ENCODE results near the gene SRCAP.
"Not testable (repeated sequence)": the region's sequence is repeated elsewhere in the genome, so short reads cannot be mapped to it uniquely, and the experiment has no call there.

SRCAP gene

GRCh38 chr16:30699615-30700099 lies 686 bp downstream of the SRCAP start:
- no peak for DNase-seq (ENCODE audit: low spot score)

- no peak for DNase-seq (ENCODE audit: low spot score)
Measured at GRCh38 chr16:30700491-30700890, 1.5 kb downstream of the SRCAP start.

- DNase-seq (ENCODE audit: low spot score), result no peak
Measured at GRCh38 chr16:30700971-30701370, 2.0 kb downstream of the SRCAP start.

GRCh38 chr16:30703071-30703470 lies 4.1 kb downstream of the SRCAP start:
- not testable (repeated sequence) for DNase-seq (ENCODE audit: low spot score)

- no peak for DNase-seq (ENCODE audit: low spot score)
Measured at GRCh38 chr16:30703971-30704370, 5.0 kb downstream of the SRCAP start.

- no peak for DNase-seq (ENCODE audit: low spot score)
Measured at GRCh38 chr16:30706046-30706445, 7.1 kb downstream of the SRCAP start.

GRCh38 chr16:30710971-30711370 lies 12.0 kb downstream of the SRCAP start:
- DNase-seq (ENCODE audit: low spot score), result no peak

- DNase-seq (ENCODE audit: low spot score), result no peak
Measured at GRCh38 chr16:30711712-30712111, 12.7 kb downstream of the SRCAP start.

GRCh38 chr16:30715750-30716445 lies 16.9 kb downstream of the SRCAP start:
- peak; percentile 70 for DNase-seq (ENCODE audit: low spot score)

- no peak for DNase-seq (ENCODE audit: low spot score)
Measured at GRCh38 chr16:30720086-30720485, 21.1 kb downstream of the SRCAP start.

- DNase-seq (ENCODE audit: low spot score), result no peak
Measured at GRCh38 chr16:30720694-30721093, 21.7 kb downstream of the SRCAP start.

- DNase-seq (ENCODE audit: low spot score), result no peak
Measured at GRCh38 chr16:30721167-30721566, 22.2 kb downstream of the SRCAP start.

- DNase-seq (ENCODE audit: low spot score), result no peak
Measured at GRCh38 chr16:30721606-30722005, 22.6 kb downstream of the SRCAP start.

- DNase-seq (ENCODE audit: low spot score), result no peak
Measured at GRCh38 chr16:30722443-30722842, 23.5 kb downstream of the SRCAP start.

- DNase-seq (ENCODE audit: low spot score), result no peak
Measured at GRCh38 chr16:30722916-30723315, 23.9 kb downstream of the SRCAP start.

- DNase-seq (ENCODE audit: low spot score), result no peak
Measured at GRCh38 chr16:30723725-30724355, 24.9 kb downstream of the SRCAP start.

- DNase-seq (ENCODE audit: low spot score), result no peak
Measured at GRCh38 chr16:30724641-30725417, 25.9 kb downstream of the SRCAP start.

- no peak for DNase-seq (ENCODE audit: low spot score)
Measured at GRCh38 chr16:30725418-30725792, 26.4 kb downstream of the SRCAP start.

- DNase-seq (ENCODE audit: low spot score), result no peak
Measured at GRCh38 chr16:30728321-30728720, 29.4 kb downstream of the SRCAP start.

GRCh38 chr16:30728899-30729672 lies 30.1 kb downstream of the SRCAP start:
- DNase-seq (ENCODE audit: low spot score), result no peak

- no peak for DNase-seq (ENCODE audit: low spot score)
Measured at GRCh38 chr16:30731411-30731810, 32.4 kb downstream of the SRCAP start.

Data from CD4-positive, alpha-beta T cell treated with Interleukin-15 for 4 hours (primary cell).